ENCODE data around the gene PALM2AKAP2.

Gene PALM2AKAP2

DNA sequence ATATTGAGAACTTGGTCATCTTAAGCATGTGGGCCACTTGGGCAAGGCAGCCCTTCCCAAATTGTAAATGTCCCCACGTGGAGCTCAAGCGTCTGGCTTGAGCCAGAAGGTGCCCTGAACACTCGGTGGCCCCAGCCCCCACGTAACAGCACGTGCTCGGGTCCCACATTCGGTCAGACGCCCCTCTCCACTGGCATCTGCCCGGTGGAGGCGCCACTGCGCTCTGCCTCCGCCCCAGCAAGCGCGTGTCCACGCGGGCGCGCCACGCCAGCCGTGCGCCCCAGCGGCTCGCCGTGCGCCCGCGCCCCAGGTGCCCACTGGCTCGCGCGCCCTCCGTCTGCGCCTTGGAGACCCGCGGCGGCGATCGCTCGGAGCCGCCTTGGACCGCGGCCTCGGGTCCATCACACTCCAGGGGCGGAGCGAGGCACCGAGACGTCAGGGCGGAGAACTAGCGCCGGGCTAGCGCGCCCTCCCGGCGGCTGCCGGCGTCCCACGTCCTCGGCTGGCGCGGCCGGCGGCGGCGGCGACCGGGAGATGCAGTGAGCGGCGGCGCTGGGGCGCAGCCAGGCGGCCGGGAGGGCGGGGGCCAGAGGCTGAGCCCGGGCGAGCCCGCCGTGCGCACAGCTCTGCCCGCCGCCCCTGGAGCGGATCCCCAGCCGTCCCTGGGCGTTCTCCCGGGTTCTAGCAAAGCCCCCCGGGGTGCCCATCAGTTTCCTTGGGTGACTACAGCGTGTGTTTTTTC, at the start of gene PALM2AKAP2:
TSS of gene PALM2AKAP2 (plus strand) at position 488 of the 742 bp plus-strand sequence. CDS start 291 bp downstream, outside the sequence.
- DNase-seq (ENCODE audit: low read depth in 2 of 2): no peak

DNA sequence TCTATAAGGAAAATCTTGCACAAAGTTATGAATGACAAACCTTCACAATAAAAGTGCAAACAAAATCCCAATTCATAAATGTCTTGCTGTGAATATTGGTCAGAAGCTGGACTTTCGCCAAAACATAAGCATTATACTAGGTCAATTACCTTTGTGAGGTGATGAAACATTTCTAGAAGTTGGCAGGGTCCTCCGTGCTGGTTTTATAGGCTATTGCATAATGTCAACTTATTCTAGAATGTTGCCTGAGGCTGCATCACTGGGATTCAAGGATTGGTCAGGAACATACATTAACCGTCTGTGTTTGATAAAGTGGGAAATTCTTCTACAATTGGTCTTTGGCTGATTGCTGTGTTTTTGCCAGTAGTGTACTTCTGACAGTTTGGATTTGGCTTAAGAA, 49.8 kb upstream of the PALM2AKAP2 start:
- DNase-seq (ENCODE audit: low read depth in 2 of 2): no peak

DNA sequence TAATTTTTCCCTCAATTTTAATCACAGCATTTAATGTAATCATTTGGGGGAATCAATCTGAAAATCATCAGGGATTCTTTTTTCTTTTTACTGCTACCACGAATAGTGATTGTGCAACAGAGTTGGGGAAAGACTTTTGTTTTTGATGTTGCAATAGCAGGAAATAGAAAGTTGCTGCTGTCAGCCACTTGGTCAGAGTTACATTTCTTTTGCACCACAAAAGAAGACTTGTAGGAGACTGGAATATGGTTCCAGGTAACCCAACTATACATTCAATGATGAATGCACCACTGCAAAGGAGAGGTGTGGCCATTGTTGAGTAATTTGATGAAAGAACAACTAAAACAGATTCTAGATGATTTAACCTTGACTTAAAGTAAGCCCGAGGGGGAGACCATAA, 46.3 kb upstream of the PALM2AKAP2 start:
- no peak for DNase-seq (ENCODE audit: low read depth in 2 of 2)

DNA sequence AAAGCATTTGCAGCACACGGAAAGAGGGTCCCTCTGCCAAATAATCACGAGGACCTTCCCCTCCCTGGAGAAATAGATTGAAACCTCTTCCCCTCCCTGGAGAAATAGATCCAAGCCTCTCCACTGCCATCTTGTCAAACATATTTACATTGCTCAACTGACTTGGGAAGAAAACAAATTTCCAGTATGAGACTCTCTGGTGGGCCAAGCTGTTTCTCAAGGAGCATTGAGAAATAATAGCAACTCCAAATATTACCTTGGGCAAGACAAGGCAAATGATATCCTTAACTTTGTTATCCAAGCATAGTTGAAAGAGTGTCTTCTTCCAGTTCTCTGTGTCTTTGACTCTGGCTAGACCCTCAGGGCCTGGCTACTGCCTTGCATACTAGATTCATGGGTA, 45.2 kb upstream of the PALM2AKAP2 start:
- DNase-seq (ENCODE audit: low read depth in 2 of 2): no peak

DNA sequence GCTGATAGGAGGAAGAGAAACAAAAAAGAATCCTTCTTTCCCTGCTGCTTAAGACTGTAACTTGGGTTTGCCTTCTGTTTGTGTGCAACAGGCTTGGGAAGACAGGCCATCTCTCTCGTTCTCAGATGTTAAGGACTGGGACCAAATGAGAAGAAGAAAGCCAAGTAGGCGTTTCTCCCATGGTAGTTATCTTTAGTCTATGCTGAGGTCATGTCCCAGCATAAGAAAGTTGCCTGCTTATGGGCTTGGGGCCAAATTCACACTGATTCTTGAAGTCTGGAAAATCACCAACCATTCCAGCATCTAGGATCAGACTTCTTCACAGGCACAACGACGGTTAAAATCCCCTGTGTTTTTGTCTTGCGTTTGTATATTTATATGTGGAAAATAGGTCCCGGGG, 44.2 kb upstream of the PALM2AKAP2 start:
- DNase-seq (ENCODE audit: low read depth in 2 of 2): no peak

DNA sequence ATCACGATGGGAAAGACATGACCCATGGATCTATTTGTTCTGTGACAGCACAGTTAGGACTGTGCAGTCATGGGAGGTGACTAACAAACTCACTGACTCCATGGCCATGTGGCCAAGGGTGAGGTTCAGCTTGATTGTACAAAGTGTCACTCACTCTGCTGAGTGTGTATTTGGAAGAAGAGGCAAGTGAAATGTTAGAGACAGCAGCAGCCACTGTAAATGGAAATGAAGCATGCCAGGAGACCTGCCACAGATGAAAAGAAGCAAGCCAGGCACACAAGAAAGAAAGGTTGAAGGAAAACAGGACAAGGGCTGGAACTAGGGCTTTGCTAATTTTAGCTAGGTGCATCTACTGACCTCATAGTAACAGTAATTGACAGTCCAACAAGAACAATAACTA, 42.7 kb upstream of the PALM2AKAP2 start:
- DNase-seq (ENCODE audit: low read depth in 2 of 2): no peak

DNA sequence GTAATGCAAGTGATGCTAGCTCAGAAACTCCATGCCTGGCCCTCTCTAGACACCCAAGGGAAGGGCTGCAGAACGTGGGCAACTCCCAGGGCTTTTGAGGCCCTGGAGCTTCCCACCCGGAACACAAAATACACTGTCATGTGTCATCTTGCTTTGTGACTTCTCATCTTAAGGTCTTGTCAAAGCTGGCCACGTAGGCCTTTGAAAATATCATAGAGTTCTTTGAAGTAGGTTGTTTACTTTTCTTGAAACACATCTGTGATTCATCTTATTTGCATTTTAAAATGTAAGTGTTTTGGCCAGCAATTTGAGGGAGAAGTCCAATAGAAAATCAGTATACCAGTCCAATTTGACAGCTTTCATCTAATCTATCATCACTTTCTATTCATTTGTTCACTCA, 40.2 kb upstream of the PALM2AKAP2 start:
- DNase-seq (ENCODE audit: low read depth in 2 of 2): no peak

DNA sequence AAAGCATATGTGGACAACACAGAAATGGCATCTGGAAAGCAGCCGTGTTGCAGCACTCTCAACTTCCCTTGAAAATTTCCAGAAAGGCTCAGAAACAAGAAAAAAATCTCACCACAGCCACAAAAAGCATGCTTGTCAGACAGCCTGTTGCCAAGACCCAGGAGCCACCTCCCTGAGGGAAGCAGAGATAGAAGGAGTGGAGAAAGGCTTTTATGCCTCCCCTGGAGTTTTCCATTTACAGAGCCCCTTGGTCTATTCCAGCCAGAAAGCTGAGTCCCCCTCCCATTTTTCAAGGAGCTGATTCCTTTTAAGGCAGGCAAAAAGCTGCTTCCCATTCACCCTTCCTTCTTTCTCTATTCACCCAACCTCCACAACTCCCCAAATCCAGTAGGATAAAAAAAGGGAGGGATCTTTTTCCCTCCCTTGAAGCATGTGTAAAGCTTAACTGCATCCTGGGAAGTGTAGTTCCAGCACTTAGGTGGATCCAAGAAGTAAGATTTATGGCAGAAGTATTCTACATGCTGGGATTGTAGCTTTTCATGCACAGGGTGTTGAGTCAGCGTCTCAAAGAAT, 37.1 kb upstream of the PALM2AKAP2 start:
- DNase-seq (ENCODE audit: low read depth in 2 of 2): no peak

DNA sequence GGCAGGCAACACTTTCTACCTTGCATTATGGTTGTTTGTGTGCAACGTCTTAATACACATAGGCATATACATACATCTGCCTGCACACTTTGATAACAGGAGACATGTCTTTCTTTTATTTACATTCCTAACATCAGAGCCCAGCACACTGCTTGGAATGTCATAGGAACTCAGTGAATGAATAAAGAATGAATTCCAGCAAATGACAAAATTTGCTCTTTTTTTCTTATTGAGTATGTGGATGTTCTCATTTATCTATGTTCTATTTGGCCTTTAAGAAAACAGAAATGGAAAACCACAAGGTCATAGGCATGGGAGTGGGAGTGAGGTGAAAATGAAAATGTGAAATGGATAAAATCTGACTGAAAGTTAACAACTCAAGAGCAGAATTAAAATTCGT, 36.3 kb upstream of the PALM2AKAP2 start:
- DNase-seq (ENCODE audit: low read depth in 2 of 2): no peak

DNA sequence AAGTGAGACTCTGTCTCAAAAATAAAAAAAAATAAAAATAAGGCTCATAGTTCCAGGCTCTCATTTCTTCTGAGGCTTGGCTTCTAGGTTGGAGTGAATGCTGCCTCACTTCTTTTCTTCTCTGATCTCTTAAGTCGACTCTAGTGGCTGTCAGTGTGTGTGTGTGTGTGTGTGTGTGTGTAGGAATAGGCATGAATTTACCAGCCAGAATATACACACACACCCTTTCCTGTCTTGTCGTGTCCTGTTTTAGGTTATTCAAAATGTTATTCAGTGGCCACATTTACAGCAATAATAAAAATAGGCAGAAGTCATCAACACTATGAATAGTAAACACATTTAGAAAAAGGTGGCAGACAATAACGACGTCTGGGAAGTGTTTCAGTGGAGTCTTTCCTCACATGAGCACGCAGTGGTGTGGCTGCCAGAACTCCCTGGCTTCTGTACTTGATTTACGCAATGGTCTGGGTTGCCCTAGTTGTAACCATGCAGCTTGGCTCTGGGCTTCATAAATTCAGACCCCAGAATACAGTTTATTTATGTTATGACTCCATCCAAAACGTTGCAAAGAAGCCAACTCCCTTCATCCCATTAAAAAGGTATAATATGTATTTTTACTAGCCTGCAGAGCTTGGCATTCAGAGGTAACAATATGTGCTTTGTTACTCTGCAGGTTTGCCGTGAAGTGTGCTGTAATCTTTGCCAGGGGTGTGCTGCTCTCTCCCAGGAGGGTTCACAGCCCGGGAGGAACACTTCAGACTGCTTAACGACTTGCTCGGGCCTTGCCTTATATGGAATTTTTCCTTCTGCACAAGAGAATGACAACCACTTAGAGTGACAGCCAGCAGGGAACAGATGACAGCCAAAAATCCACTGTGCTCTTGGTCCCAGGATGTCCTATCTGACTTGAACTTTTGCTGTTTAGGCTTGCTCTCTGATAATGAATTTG, 34.4 kb upstream of the PALM2AKAP2 start:
- DNase-seq (ENCODE audit: low read depth in 2 of 2): no peak

DNA sequence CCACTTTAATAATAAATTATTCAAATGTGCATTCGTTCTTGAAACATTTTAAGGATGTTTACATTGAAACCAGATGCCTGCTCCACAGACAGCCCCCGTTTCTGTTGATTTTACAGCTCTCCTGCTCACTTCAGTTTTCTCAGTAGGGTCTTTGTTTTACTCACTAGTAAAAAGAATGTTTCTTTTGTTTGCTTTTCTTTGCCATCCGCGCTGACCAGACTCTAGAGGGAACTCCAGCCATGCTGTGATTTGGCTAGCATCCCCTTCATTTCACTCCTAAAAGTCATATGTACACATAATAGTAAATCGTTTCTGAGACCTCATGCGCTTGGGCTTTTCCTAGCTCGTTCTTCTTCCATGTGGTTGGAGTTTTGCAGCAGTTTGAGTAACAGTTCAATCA, 28.7 kb upstream of the PALM2AKAP2 start:
- no peak for DNase-seq (ENCODE audit: low read depth in 2 of 2)

DNA sequence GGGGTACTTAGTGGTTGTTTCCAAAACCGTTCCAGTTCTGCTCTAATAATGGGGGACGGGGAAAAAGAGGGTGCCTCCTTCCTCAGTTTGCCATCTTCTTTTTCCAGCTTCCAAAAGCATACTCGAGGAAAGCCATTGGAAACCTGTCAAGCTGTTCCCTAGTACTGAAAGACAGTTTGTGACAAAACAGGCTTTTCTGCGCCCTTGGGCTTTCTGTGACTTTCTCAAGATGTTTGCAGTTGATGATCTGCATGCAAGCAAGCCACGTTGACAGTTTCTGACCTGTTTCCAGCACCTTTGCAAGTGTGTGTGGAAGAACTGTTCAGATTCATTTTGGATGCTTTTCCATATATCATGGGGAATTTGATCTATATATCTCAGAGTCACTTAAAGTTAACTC, 26.7 kb upstream of the PALM2AKAP2 start:
- DNase-seq (ENCODE audit: low read depth in 2 of 2): no peak

DNA sequence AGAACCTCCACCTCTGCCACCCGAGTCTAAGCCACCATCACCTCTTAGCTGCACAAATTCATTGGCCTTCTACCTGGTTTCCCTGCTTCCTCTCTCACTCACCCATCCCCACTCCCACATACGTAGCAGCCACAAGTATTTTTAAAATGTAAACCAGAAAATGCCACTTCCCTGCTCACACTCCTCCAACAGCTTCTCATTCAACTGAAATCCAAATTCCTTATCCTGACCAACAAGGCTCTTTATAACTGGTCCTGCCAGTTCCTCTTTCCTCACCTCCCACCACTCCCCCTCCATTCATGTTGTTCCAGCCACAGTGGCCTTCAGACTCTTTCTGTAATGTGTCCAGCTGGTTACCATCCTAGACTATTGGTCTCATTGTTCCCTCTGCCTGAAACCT, 25.0 kb upstream of the PALM2AKAP2 start:
- DNase-seq (ENCODE audit: low read depth in 2 of 2): no peak

DNA sequence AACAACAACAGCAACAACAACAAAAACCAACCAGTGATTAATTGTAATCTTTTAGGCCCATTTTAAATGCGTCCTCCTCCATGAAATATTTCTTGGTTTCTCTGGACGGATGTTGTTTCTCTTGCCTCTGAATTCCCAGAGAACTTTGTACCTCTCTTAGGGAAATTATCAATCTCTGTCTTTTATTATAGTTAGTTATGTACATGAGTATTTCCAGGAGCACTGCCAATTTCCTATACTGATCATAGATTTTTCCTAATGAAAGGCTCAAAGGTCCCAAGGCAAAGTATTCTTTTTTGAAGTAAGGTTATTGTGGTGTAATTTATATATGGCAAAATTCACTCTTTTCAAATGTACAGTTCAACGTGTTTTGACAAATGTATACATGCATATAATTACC, 20.4 kb upstream of the PALM2AKAP2 start:
- no peak for DNase-seq (ENCODE audit: low read depth in 2 of 2)

DNA sequence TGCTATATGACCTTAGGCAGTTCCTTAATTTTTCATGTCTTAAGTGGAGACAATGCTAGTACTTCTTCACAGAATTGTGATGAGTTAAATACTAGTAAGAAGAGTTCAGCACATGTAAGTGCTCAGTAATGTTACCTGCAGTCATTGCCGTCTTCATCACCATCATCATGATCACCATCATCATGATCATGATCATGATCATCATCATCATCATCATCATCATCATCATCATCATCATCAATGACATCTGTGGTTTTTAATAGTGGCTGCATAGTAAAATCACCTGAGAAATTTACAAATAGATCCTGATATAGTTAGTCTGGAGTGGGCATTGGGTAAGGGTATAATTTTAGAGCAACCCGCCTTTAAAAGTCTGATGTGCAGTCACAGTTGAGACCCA, 14.7 kb upstream of the PALM2AKAP2 start:
- DNase-seq (ENCODE audit: low read depth in 2 of 2): no peak

DNA sequence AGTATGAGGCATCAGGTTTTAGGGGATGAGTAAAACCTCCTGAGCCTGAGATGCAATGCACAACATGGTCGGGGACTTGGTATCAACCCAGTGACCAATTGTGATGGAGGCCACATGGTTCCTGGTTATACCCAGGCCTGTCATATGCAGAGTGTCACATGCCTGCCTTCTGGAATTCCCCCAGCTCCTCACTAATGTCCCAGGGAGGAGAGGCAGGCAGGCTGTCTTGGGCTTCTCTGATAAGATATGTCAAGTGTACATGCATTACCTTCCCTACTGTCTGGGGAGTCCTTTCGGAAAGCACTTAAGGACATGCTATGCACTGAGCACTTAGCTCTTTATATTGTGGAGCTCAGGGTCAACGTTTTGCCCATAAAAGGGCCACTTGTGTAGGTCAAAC, 14.2 kb upstream of the PALM2AKAP2 start:
- no peak for DNase-seq (ENCODE audit: low read depth in 2 of 2)

DNA sequence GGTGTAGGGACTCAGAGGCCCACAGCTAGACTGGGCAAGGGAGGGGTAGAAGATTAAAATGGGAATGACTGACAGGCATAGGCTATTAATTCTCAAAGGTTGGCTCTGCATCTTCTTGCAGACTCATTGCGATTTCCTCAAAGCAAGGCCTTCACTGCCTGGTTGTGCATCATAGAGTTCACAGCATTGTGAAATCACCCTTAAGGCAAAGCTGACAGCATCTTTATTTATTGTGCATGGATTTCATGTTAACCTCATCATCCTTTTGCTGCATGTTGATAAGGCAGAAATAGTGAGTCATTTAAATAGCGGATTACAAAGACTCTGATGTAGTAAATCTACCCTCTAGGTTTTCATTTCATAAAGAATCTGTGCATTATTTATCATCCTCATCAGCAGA, 13.6 kb upstream of the PALM2AKAP2 start:
- no peak for DNase-seq (ENCODE audit: low read depth in 2 of 2)

DNA sequence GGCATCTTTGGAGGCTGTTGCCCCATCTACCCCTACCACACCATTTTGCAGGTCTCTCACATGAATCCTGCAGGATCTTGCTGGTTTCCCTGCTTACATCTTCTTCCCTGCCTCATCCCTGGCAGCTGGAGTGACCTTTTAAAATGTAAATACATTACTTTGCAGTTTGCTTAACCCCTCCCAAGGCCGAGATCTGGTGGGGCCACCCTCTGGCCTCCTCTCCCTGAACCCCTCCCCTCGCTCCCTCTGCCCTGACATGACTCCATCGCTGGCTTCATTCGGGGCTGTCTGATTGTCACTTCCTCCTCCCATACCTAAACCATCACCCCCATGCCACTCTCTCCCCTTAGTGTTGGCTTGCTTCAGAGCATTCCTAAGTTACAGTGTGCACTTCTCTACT, 12.6 kb upstream of the PALM2AKAP2 start:
- DNase-seq (ENCODE audit: low read depth in 2 of 2): no peak

DNA sequence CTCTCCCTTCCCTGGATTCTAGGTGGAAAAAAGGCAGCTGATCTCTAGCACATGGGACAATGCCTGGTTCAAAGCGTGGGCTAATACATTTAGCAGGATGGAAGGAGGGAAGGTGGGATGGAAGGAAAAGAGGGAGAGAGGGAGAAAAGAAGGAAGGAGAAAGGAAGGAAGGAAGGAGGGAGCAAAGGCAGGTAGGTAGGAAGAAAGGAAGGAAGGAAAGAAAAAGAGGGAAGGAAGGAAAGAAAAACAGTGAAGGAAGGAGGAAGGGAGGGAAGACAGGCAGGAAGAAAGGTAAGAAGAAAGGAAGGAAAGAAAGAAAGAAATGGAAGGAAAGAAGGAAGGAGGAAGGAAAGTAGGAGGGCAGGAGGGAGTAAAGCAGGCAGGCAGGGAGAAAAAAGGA, 12.2 kb upstream of the PALM2AKAP2 start:
- DNase-seq (ENCODE audit: low read depth in 2 of 2): no peak

DNA sequence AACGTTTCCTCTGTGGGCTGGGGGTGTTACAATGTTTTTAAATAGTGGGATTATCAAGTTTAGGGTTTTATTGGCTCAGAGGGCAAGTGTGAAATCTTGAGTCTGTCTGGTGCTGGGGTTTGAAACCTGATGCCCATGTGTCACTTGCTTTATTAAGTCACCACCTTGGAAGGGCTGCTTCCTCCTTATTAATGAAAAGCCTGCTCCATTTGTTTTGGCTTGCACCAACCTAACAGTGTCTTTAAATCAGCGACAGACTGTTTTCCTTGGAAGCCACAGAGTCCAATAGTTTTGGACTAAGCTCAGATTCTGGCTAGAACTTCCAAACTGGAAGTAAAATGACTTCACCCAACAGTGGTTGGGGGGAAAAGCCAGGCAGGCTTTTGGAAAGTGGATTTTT, 10.7 kb upstream of the PALM2AKAP2 start:
- no peak for DNase-seq (ENCODE audit: low read depth in 2 of 2)

DNA sequence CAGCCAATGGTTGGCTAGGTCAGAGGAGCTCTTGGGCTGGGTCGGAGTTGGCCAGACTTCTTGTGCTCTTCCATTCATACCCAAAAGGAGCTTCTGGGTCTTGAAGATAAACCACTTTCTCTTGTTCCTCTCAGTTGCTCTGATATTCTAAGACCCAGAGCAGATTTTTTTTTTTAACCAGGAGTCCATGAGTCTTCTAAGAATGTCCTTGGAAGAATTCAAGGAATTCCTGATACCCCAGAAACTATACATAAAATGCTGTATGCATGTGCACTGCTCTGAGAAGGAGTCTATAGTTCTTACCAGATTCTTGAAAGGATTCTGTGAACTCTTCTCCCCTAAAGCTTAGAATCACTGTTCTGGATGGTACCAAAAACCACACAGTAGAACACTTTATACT, 9.9 kb upstream of the PALM2AKAP2 start:
- no peak for DNase-seq (ENCODE audit: low read depth in 2 of 2)

DNA sequence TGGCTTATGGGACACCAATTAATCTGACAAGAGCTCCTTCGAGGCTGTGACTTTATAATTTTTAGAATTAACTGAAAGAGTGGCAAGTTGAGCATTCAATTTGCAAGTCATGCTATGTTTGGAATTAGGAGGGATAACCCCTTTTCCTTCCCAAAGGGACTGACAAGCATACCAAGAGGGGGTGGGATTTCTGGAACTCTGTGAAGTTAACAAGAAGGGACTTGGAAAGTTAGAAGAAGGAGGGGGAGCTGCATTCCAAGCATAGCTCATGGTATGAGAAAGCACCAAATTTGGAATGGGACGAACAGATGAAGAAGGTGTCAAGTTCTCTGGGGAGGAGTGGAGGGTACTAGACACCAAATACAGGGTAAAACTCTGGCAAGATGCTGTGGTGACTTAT, 8.9 kb upstream of the PALM2AKAP2 start:
- no peak for DNase-seq (ENCODE audit: low read depth in 2 of 2)

Measured in stimulated activated CD8-positive, alpha-beta memory T cell treated with anti-CD3 and anti-CD28 coated beads, Interleukin-7, amount 100 ng/mL, for 4 hours (primary cell).